BE2C (cell line): ENCODE data around the gene TRIM38.

Experiments
- DNase-seq: peaks from one replicate; pipeline ENCODE4 v3.0.0-alpha.2; 2020
- H3K27me3 ChIP-seq: fragments of 250-450 bp; sonication (Bioruptor Pico); 2 replicates; pipeline ENCODE4 v1.5.1; 2020; ENCODE audit warnings: mild to moderate bottlenecking
- H3K36me3 ChIP-seq: fragments of 250-450 bp; sonication (Bioruptor Pico); 2 replicates; pipeline ENCODE4 v1.5.1; 2020; ENCODE audit warnings: mild to moderate bottlenecking
- H3K4me1 ChIP-seq: fragments of 250-450 bp; sonication (Bioruptor Pico); 2 replicates; pipeline ENCODE4 v1.5.1; 2020
- H3K4me3 ChIP-seq: 2 replicates; pipeline ENCODE4 v1.5.1; 2011; ENCODE audit warnings: low read depth, low read length
- H3K9me3 ChIP-seq: fragments of 250-450 bp; sonication (Bioruptor Pico); 2 replicates; pipeline ENCODE4 v1.5.1; 2020
- TF ChIP-seq, protein P1 (sequence below): IDR thresholded peaks from 2 replicates; pipeline ENCODE4 v1.5.1; 2012; ENCODE audit warnings: mild to moderate bottlenecking, low read depth, low read length

TRIM38 gene

DNA sequence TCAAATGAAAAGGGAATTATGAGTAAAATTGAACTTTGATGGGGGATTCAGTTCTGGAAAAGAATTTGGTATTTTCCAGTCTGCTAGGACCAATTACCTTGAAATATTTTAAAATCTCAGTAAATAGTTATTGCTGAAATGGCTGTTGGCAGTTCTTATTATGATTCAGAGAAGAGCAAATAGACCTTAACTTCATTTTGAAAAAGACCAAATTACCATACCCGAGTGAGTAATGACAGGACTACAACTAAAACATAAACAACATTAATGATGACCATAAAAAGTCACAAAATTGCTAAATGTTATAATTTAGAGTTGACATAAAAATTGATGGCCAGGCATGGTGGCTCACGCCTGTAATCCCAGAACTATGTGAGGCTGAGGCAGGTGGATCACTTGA lies 21.7 kb downstream of the TRIM38 start:
- TF ChIP-seq, protein P1, sequence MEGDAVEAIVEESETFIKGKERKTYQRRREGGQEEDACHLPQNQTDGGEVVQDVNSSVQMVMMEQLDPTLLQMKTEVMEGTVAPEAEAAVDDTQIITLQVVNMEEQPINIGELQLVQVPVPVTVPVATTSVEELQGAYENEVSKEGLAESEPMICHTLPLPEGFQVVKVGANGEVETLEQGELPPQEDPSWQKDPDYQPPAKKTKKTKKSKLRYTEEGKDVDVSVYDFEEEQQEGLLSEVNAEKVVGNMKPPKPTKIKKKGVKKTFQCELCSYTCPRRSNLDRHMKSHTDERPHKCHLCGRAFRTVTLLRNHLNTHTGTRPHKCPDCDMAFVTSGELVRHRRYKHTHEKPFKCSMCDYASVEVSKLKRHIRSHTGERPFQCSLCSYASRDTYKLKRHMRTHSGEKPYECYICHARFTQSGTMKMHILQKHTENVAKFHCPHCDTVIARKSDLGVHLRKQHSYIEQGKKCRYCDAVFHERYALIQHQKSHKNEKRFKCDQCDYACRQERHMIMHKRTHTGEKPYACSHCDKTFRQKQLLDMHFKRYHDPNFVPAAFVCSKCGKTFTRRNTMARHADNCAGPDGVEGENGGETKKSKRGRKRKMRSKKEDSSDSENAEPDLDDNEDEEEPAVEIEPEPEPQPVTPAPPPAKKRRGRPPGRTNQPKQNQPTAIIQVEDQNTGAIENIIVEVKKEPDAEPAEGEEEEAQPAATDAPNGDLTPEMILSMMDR, result no peak
- Histone ChIP-seq H3K36me3 (no peaks in the 10 kb centered on the region), H3K9me3 (no peaks in the 10 kb centered on the region), H3K4me3 (no peak overlapping the region), H3K4me1 (no peaks in the 10 kb centered on the region), H3K27me3 (no peaks in the 10 kb centered on the region)
- no peak for DNase-seq

DNA sequence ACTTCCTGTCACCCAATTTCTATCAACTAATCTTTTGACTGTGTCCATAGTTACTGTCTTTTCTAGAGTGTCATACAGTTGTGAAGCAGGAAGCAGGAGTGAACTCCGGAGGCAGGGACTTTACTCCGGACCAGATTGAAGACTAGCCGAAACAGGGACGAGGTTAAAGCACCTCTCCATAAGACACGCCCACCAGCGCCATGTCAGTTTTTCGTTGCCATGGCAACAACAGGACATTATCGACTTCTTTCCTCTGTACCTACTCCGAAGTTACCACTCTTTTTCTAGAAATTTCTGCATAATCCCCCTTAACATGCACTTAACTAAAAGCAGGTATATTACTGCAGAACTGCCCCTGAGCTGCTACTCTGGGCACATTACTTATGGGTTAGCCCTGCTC lies 25.2 kb downstream of the TRIM38 start:
- TF ChIP-seq, protein P1, result no peak
- Histone ChIP-seq H3K36me3 (no peaks in the 10 kb centered on the region), H3K4me1 (no peaks in the 10 kb centered on the region), H3K27me3 (no peaks in the 10 kb centered on the region), H3K9me3 (no peaks in the 10 kb centered on the region), H3K4me3 (no peak overlapping the region)
- no peak for DNase-seq

GRCh38 chr6:25990172-25990873 lies 27.7 kb downstream of the TRIM38 start:
- Histone ChIP-seq H3K27me3 (no peaks in the 10 kb centered on the region), H3K36me3 (no peaks in the 10 kb centered on the region), H3K4me1 (no peaks in the 10 kb centered on the region), H3K9me3 (no peaks in the 10 kb centered on the region), H3K4me3 (no peak overlapping the region)
- TF ChIP-seq, protein P1, result no peak
- DNase-seq, result no peak

DNA sequence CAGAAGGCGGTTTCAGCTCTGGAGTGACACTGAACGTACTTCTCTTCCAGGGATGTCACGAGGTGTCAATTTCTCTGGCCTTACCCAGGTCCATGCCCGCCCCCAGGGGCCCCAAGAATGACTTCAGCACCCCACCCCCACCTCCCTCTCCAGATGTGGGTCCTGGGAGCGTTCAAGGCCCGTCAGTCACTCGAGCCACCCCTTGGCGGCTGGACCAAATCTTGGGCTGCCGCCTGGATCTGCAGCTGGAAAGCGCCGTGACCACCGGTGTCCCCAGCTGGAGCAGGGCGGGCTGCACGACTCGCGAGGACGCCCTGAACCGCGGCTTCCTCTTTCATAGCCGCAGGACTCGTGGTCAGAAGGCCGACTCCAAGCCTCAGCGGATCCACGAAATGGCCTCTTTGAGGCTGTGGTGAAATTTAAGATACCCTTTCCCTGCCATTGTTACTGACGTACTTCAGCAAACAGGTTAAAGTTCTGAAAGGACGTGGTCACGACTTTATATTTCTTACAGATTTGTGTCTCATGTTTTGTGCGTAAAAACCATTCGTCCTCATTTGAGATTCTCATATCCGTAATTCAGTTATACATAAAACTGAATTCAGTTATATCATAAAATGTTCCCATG lies 29.3 kb downstream of the TRIM38 start:
- TF ChIP-seq, protein P1, result no peak
- Histone ChIP-seq H3K4me3 (peak overlapping the region; percentile 63), H3K4me1 (no peaks in the 10 kb centered on the region), H3K9me3 (no peaks in the 10 kb centered on the region), H3K36me3 (no peaks in the 10 kb centered on the region), H3K27me3 (no peaks in the 10 kb centered on the region)
- peak; percentile 70 for DNase-seq

DNA sequence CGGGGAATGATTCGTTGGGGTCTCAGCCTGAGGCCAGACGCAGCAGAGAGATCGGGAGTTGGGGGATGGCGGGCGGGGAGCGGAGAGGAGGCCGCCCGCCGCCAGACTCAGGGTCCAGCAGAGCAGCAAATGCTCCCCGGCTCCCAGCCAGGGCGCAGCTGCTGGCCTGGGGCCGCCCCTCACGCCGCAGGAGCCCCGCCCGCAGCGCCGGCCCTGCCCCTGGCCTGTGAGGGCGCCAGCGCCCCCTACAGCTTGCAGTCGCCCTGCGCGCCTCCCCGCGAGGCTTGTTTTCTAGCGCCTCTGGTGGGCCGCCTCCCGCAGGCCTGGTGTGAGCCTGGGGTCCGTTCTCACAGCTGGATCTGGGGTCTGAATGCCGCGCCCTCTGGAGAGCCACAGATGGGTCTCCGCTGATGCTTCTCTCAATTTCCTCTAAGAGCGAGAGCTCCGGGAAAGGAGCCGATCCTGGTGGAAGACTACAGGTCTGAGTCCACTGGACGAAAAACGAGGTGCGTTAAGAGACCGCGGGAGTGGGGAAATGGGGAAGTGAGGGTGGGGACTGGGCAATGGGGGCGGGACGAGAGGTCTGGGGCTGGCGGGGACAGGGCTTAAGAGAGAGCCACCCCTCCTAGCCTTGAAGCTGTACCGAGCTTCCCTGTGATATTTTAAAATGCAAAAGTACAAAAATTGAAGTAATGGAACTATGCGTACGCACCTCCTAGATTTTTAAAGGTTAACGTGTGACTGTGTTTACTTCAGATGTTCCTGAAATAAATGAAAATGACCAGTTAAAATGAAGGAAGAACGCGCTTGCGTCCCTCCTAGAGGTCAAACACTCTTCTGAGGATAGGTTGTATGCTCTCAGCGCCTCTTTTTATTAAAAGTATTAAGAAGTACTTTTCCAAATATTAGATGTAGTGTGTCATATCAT lies 30.1 kb downstream of the TRIM38 start:
- H3K4me1 ChIP-seq, result no peaks in the 10 kb centered on the region
- DNase-seq, result peak; percentile 96
- no peaks in the 10 kb centered on the region for H3K9me3 ChIP-seq
- no peaks in the 10 kb centered on the region for H3K27me3 ChIP-seq
- H3K4me3 ChIP-seq, result peak overlapping the region; percentile 63
- TF ChIP-seq, protein P1, result peak; percentile 90
- no peaks in the 10 kb centered on the region for H3K36me3 ChIP-seq
